WTC11 (cell line): ENCODE data around the gene ZEB1. TPM values are rescaled to one million over a fixed set of nuclear protein-coding genes. Genes with fewer than 3 reads are reported as not detected.

ENCODE experiments used
- ATAC-seq: fragments of 200-7000 bp; cut with Tn5 transposase; 2 replicates; pipeline ENCODE4 v1.10.0; 2021; ENCODE audit warnings: mild to moderate bottlenecking, moderate library complexity
- CTCF ChIA-PET: fragments of 300-600 bp; sonication (Branson Sonifier 250); formaldehyde crosslinking; loops from one replicate; lab custom pipeline; 2021; ENCODE audit warnings: antibody characterized with exemption; lab: Charles Lee
- POLR2A ChIA-PET: fragments of 350-600 bp; sonication (Branson Sonifier 250); formaldehyde crosslinking; loops from one replicate; lab custom pipeline; 2021; ENCODE audit warnings: antibody characterized with exemption; lab: Charles Lee
- DNase-seq: peaks from one replicate; pipeline ENCODE4 v3.0.0; 2021; ENCODE audit warnings: low spot score
- H3K27ac Mint-ChIP-seq: 2 replicates; pipeline ENCODE4 v1.8.0; 2021; ENCODE audit warnings: mixed read lengths
- H3K27me3 Mint-ChIP-seq: 2 replicates; pipeline ENCODE4 v1.8.0; 2021; ENCODE audit warnings: low read depth, mild to moderate bottlenecking, moderate library complexity, mixed read lengths
- H3K36me3 Mint-ChIP-seq: 2 replicates; pipeline ENCODE4 v1.8.0; 2021; ENCODE audit warnings: mixed read lengths
- H3K4me1 Mint-ChIP-seq: 2 replicates; pipeline ENCODE4 v1.8.0; 2022; ENCODE audit warnings: mixed read lengths
- H3K4me3 Mint-ChIP-seq: 2 replicates; pipeline ENCODE4 v1.8.0; 2021; ENCODE audit warnings: mild to moderate bottlenecking, moderate library complexity, mixed read lengths
- H3K9me3 Mint-ChIP-seq: 2 replicates; pipeline ENCODE4 v1.8.0; 2021; ENCODE audit warnings: mixed read lengths
- ATF1 ChIP-seq: sonication (generic); formaldehyde crosslinking; IDR thresholded peaks from 2 replicates; pipeline ENCODE4 v1.8.1; 2023; ENCODE audit warnings: mild to moderate bottlenecking, moderate library complexity, missing genetic modification reagents
- ATF2 ChIP-seq: sonication (generic); formaldehyde crosslinking; IDR thresholded peaks from 2 replicates; pipeline ENCODE4 v1.8.1; 2022; ENCODE audit warnings: low read depth, missing genetic modification reagents, borderline replicate concordance
- ATF6 ChIP-seq: sonication (generic); formaldehyde crosslinking; IDR thresholded peaks from 2 replicates; pipeline ENCODE4 v1.8.1; 2023; ENCODE audit warnings: mild to moderate bottlenecking, missing genetic modification reagents
- ETV6 ChIP-seq: sonication (generic); formaldehyde crosslinking; IDR thresholded peaks from 2 replicates; pipeline ENCODE4 v1.8.1; 2022; ENCODE audit warnings: mild to moderate bottlenecking, missing genetic modification reagents
- FOXP1 ChIP-seq: sonication (generic); formaldehyde crosslinking; IDR thresholded peaks from 2 replicates; pipeline ENCODE4 v1.8.0; 2022; ENCODE audit warnings: missing genetic modification reagents, mild to moderate bottlenecking, moderate library complexity, borderline replicate concordance
- GRHL2 ChIP-seq: fragments of 250-450 bp; sonication (Bioruptor Pico); IDR thresholded peaks from 2 replicates; pipeline ENCODE4 v1.8.0; 2022; ENCODE audit warnings: mild to moderate bottlenecking, moderate library complexity; ENCODE audit not compliant: insufficient replicate concordance, severe bottlenecking
- HMGA2 ChIP-seq: fragments of 250-450 bp; sonication (Bioruptor Pico); IDR thresholded peaks from 2 replicates; pipeline ENCODE4 v1.4.0; 2021; ENCODE audit warnings: mild to moderate bottlenecking, moderate library complexity
- KAT7 ChIP-seq: sonication (generic); formaldehyde crosslinking; IDR thresholded peaks from 2 replicates; pipeline ENCODE4 v1.8.1; 2023; ENCODE audit warnings: missing genetic modification reagents, mild to moderate bottlenecking, borderline replicate concordance
- NR3C1 ChIP-seq: sonication (generic); formaldehyde crosslinking; conservative IDR thresholded peaks from 2 replicates; pipeline ENCODE4 v1.8.1; 2023; ENCODE audit warnings: low read depth, mild to moderate bottlenecking, missing genetic modification reagents
- OVOL2 ChIP-seq: fragments of 250-450 bp; sonication (Bioruptor Pico); IDR thresholded peaks from 2 replicates; pipeline ENCODE4 v1.9.0; 2021; ENCODE audit warnings: mild to moderate bottlenecking, borderline replicate concordance
- PRRX2 ChIP-seq: fragments of 250-450 bp; sonication (Bioruptor Pico); IDR thresholded peaks from 2 replicates; pipeline ENCODE4 v1.8.0; 2021; ENCODE audit warnings: mild to moderate bottlenecking
- RORB ChIP-seq: fragments of 250-450 bp; sonication (Bioruptor Pico); IDR thresholded peaks from 2 replicates; pipeline ENCODE4 v1.9.0; 2021; ENCODE audit warnings: mild to moderate bottlenecking
- SMAD3 ChIP-seq: sonication (generic); formaldehyde crosslinking; IDR thresholded peaks from 2 replicates; pipeline ENCODE4 v1.8.0; 2022; ENCODE audit warnings: missing genetic modification reagents, mild to moderate bottlenecking, borderline replicate concordance
- SMAD4 ChIP-seq: sonication (generic); formaldehyde crosslinking; IDR thresholded peaks from 2 replicates; pipeline ENCODE4 v1.8.0; 2022; ENCODE audit warnings: mild to moderate bottlenecking, missing genetic modification reagents
- TCF7 ChIP-seq: sonication (generic); formaldehyde crosslinking; IDR thresholded peaks from 2 replicates; pipeline ENCODE4 v1.8.0; 2022; ENCODE audit warnings: mild to moderate bottlenecking, low read depth, missing genetic modification reagents, moderate library complexity
- TEAD1 ChIP-seq: sonication (generic); formaldehyde crosslinking; IDR thresholded peaks from 2 replicates; pipeline ENCODE4 v1.8.0; 2022; ENCODE audit warnings: mild to moderate bottlenecking, missing genetic modification reagents
- ZNF138 ChIP-seq: sonication (generic); formaldehyde crosslinking; conservative IDR thresholded peaks from 2 replicates; pipeline ENCODE4 v1.8.1; 2022; ENCODE audit warnings: mild to moderate bottlenecking, moderate library complexity, missing genetic modification reagents
- ZNF281 ChIP-seq: sonication (generic); formaldehyde crosslinking; IDR thresholded peaks from 2 replicates; pipeline ENCODE4 v1.8.0; 2023; ENCODE audit warnings: mild to moderate bottlenecking, missing genetic modification reagents
- ZNF317 ChIP-seq: sonication (generic); formaldehyde crosslinking; IDR thresholded peaks from 2 replicates; pipeline ENCODE4 v1.8.1; 2023; ENCODE audit warnings: low read depth, mild to moderate bottlenecking, moderate library complexity, missing genetic modification reagents, borderline replicate concordance
- ZNF396 ChIP-seq: fragments of 250-450 bp; sonication (Bioruptor Pico); IDR thresholded peaks from 2 replicates; pipeline ENCODE4 v1.8.0; 2021; ENCODE audit warnings: mild to moderate bottlenecking, moderate library complexity, borderline replicate concordance
- ZNF512 ChIP-seq: sonication (generic); formaldehyde crosslinking; IDR thresholded peaks from 2 replicates; pipeline ENCODE4 v1.8.1; 2022; ENCODE audit warnings: missing genetic modification reagents, borderline replicate concordance
- total RNA-seq: library from RNA; stranded (reverse); gene quantifications from 3 replicates; pipeline ENCODE4 v1.2.3, GENCODE V29; 2021

The ZEB1 gene
- total RNA-seq, 1 experiment from 2014 or later: 0.39 TPM

- TF ChIP-seq NR3C1 (CRISPR knock-in tag) (no peak), ZNF281 (no peak)
Measured at GRCh38 chr10:31477584-31477983, 158.6 kb downstream of the ZEB1 start (continued).

GRCh38 chr10:31479752-31480151, 160.7 kb downstream of the ZEB1 start:
- TF ChIP-seq ZNF396 (CRISPR knock-in tag) (no peak), OVOL2 (no peak), ETV6 (no peak), FOXP1 (CRISPR knock-in tag) (no peak), ATF6 (CRISPR knock-in tag) (no peak), ATF2 (CRISPR knock-in tag) (no peak), TCF7 (CRISPR knock-in tag) (no peak)
- ChIA-PET CTCF (interaction anchor here (1.9 kb wide), 1 partner anchor 11 kb away, joined by 5 read pairs; no protein-coding TSS in a partner anchor), POLR2A (no interaction called here)
- ATAC-seq: no peak
- H3K4me3 Mint-ChIP-seq: no peak overlapping the region
- peaks cover 8% of the 10 kb centered on the region for H3K9me3 Mint-ChIP-seq
- H3K27ac Mint-ChIP-seq: no peak overlapping the region
- H3K27me3 Mint-ChIP-seq: no peaks in the 10 kb centered on the region; the same call in 1 of the 2 replicates
- H3K4me1 Mint-ChIP-seq: no peaks in the 10 kb centered on the region
- H3K36me3 Mint-ChIP-seq: no peaks in the 10 kb centered on the region
- no peak for DNase-seq

GRCh38 chr10:31483546-31483945, 164.5 kb downstream of the ZEB1 start:
- ChIA-PET POLR2A (no interaction called here), CTCF (no interaction called here)
- Mint-ChIP-seq H3K36me3 (no peaks in the 10 kb centered on the region), H3K27me3 (no peaks in the 10 kb centered on the region; the same call in 1 of the 2 replicates), H3K4me1 (no peaks in the 10 kb centered on the region), H3K4me3 (no peak overlapping the region), H3K9me3 (no peaks in the 10 kb centered on the region), H3K27ac (no peak overlapping the region)
- no peak for TF ChIP-seq RORB (CRISPR knock-in tag)
- no peak for TF ChIP-seq KAT7 (CRISPR knock-in tag)
- TF ChIP-seq HMGA2: no peak
- TF ChIP-seq ATF1 (CRISPR knock-in tag): no peak
- no peak for TF ChIP-seq GRHL2 (CRISPR knock-in tag)
- TF ChIP-seq SMAD3 (CRISPR knock-in tag): no peak
- no peak for TF ChIP-seq ZNF317 (CRISPR knock-in tag)
- TF ChIP-seq ZNF138: no peak
- no peak for TF ChIP-seq PRRX2 (CRISPR knock-in tag)
- TF ChIP-seq TCF7 (CRISPR knock-in tag): no peak
- no peak for TF ChIP-seq SMAD4 (CRISPR knock-in tag)
- no peak for TF ChIP-seq ZNF512 (CRISPR knock-in tag)
- no peak for TF ChIP-seq TEAD1
- DNase-seq (no peak), ATAC-seq (no peak)
